MCF 10A (cell line): Measurements from ENCODE around the gene MARK3. TPM values are rescaled to one million over a fixed set of nuclear protein-coding genes. Genes with fewer than 3 reads are reported as not detected.

Experiments used
- BruUV-seq: library from RNA; stranded (reverse); fragments of 400-500 nt; replicated peaks from 2 replicates; lab custom pipeline; 2021; lab: Mats Ljungman, UMichigan
- CTCF ChIA-PET: fragments of 300-600 bp; sonication (Branson Sonifier 250); formaldehyde crosslinking; extraction: SDS; loops from one replicate; lab custom pipeline; 2021; ENCODE audit warnings: antibody characterized with exemption, inconsistent platforms; lab: Yijun Ruan, JAX
- POLR2A ChIA-PET: fragments of 300-600, 350-650 bp; sonication (Branson Sonifier 250); formaldehyde crosslinking; extraction: SDS; loops from one replicate; lab custom pipeline; 2020; ENCODE audit warnings: antibody characterized with exemption, inconsistent platforms; lab: Yijun Ruan, JAX
- DNase-seq: peaks from one replicate; pipeline ENCODE4 v3.0.0-alpha.2; 2018; ENCODE audit not compliant: unreplicated experiment
- H3K27ac Mint-ChIP-seq: one replicate; pipeline ENCODE4 v1.8.0; 2022; ENCODE audit warnings: mild to moderate bottlenecking, low read depth, mixed read lengths; ENCODE audit not compliant: unreplicated experiment
- H3K27me3 Mint-ChIP-seq: one replicate; pipeline ENCODE4 v1.8.0; 2022; ENCODE audit warnings: mixed read lengths; ENCODE audit not compliant: insufficient read depth, unreplicated experiment
- H3K36me3 Mint-ChIP-seq: one replicate; pipeline ENCODE4 v1.8.0; 2022; ENCODE audit warnings: mild to moderate bottlenecking, moderate library complexity, mixed read lengths; ENCODE audit not compliant: insufficient read depth, unreplicated experiment
- H3K4me1 Mint-ChIP-seq: one replicate; pipeline ENCODE4 v1.8.0; 2022; ENCODE audit warnings: mixed read lengths; ENCODE audit not compliant: insufficient read depth, unreplicated experiment
- H3K4me3 Mint-ChIP-seq: one replicate; pipeline ENCODE4 v1.8.0; 2022; ENCODE audit warnings: mild to moderate bottlenecking, moderate library complexity, mixed read lengths; ENCODE audit not compliant: unreplicated experiment
- H3K9me3 Mint-ChIP-seq: one replicate; pipeline ENCODE4 v1.8.0; 2022; ENCODE audit warnings: mixed read lengths; ENCODE audit not compliant: unreplicated experiment
- CTCF ChIP-seq: fragments of 200-600 bp; IDR thresholded peaks from one replicate; pipeline ENCODE4 v1.8.0; 2022; ENCODE audit warnings: antibody characterized with exemption, mild to moderate bottlenecking; ENCODE audit not compliant: unreplicated experiment
- intact Hi-C: fragments of 100-400 bp; cut with micrococcal nuclease; formaldehyde crosslinking; loops from 2 replicates; pipeline ENCODE4 v1.14.1; 2022
- total RNA-seq: library from RNA; stranded (reverse); gene quantifications from 2 replicates; pipeline ENCODE4 v1.2.3, GENCODE V29; 2022

MARK3 gene
- total RNA-seq, 1 experiment from 2014 or later: 130 TPM

GRCh38 chr14:103533137-103533998 is 148.2 kb downstream of the MARK3 start:
- ChIA-PET CTCF (interaction anchor here (2.1 to 5.5 kb wide), 2 partner anchors 12 to 14 kb away, joined by 7 to 34 read pairs; no protein-coding TSS in a partner anchor), POLR2A (interaction anchor here (1.1 kb wide), 1 partner anchor 12 kb away, joined by 3 read pairs; no protein-coding TSS in a partner anchor)
- BruUV-seq: no TSS peak
- H3K9me3 Mint-ChIP-seq: no peaks in the 10 kb centered on the region
- no peak for DNase-seq
- H3K4me3 Mint-ChIP-seq: no peak overlapping the region
- H3K27me3 Mint-ChIP-seq: no peaks in the 10 kb centered on the region
- intact Hi-C loops: no loop called here
- H3K36me3 Mint-ChIP-seq: peaks cover 25% of the 10 kb centered on the region
- H3K4me1 Mint-ChIP-seq: peaks cover 5% of the 10 kb centered on the region
- H3K27ac Mint-ChIP-seq: no peak overlapping the region
- TF ChIP-seq CTCF: no peak

- Mint-ChIP-seq H3K9me3 (no peaks in the 10 kb centered on the region), H3K4me3 (no peak overlapping the region), H3K36me3 (peaks cover 25% of the 10 kb centered on the region), H3K27ac (no peak overlapping the region), H3K27me3 (no peaks in the 10 kb centered on the region), H3K4me1 (peaks cover 5% of the 10 kb centered on the region)
- ChIA-PET CTCF (interaction anchor here (2.1 kb wide), 1 partner anchor 13 kb away, joined by 7 read pairs; no protein-coding TSS in a partner anchor), POLR2A (interaction anchor here (1.1 kb wide), 1 partner anchor 13 kb away, joined by 3 read pairs; no protein-coding TSS in a partner anchor)
- TF ChIP-seq CTCF: no peak
- no TSS peak for BruUV-seq
- no peak for DNase-seq
- intact Hi-C loops: no loop called here
These were observed 148.9 kb downstream of the MARK3 start for GRCh38 chr14:103533999-103534575.

- no peak for DNase-seq
- Mint-ChIP-seq H3K27me3 (no peaks in the 10 kb centered on the region), H3K36me3 (peaks cover 28% of the 10 kb centered on the region), H3K4me1 (peaks cover 5% of the 10 kb centered on the region), H3K9me3 (no peaks in the 10 kb centered on the region), H3K4me3 (no peak overlapping the region), H3K27ac (no peak overlapping the region)
- TF ChIP-seq CTCF: no peak
- intact Hi-C loops: no loop called here
- CTCF ChIA-PET: interaction anchor here (2.1 to 2.2 kb wide), 2 partner anchors 12 to 13 kb away, joined by 7 to 11 read pairs; no protein-coding TSS in a partner anchor
- no TSS peak for BruUV-seq
- POLR2A ChIA-PET: interaction anchor here (0.7 kb wide), 1 partner anchor 13 kb away, joined by 4 read pairs; no protein-coding TSS in a partner anchor
These were observed 149.4 kb downstream of the MARK3 start for GRCh38 chr14:103534576-103535061.
